H1 (cell line): ENCODE results near the gene SYNJ1. TPM values are rescaled to one million over a fixed set of nuclear protein-coding genes. Genes with fewer than 3 reads are reported as not detected.

ENCODE experiments used
- CTCF ChIA-PET: fragments of 300-600 bp; sonication (Branson Sonifier 250); formaldehyde crosslinking; loops from one replicate; lab custom pipeline; 2021; ENCODE audit not compliant: partially characterized antibody; lab: Charles Lee
- POLR2A ChIA-PET: fragments of 300-600 bp; sonication (Branson Sonifier 250); formaldehyde crosslinking; loops from one replicate; lab custom pipeline; 2021; ENCODE audit warnings: inconsistent platforms; ENCODE audit not compliant: partially characterized antibody; lab: Charles Lee
- DNase-seq, 2 experiments: peaks; one replicate each; pipeline versions ENCODE4 v3.0.0 to v3.0.0-alpha.2; 2010 to 2022; ENCODE audit warnings: low spot score in 2 of 2, low read depth in 1 of 2, mixed read lengths in 1 of 2
- FAIRE-seq: peaks from 2 replicates; lab custom pipeline; 2011; peaks lifted over from hg19 to GRCh38; lab: Jason Lieb, UNC
- H2AFZ ChIP-seq: 2 replicates; pipeline ENCODE4 v1.8.1; 2012; ENCODE audit warnings: low read length, inconsistent platforms
- H2AK5ac ChIP-seq: 2 replicates; pipeline ENCODE4 v1.6.1; 2013; ENCODE audit warnings: low read depth, low read length
- H2BK120ac ChIP-seq: replicated peaks from 2 replicates; pipeline ENCODE3; 2013; ENCODE audit warnings: low read depth, low read length, inconsistent platforms
- H2BK12ac ChIP-seq: 2 replicates; pipeline ENCODE4 v1.6.1; 2013; ENCODE audit warnings: low read depth, low read length
- H2BK15ac ChIP-seq: 2 replicates; pipeline ENCODE4 v1.6.1; 2013; ENCODE audit warnings: low read length
- H2BK20ac ChIP-seq: 2 replicates; pipeline ENCODE4 v1.6.1; 2013; ENCODE audit warnings: low read length
- H2BK5ac ChIP-seq: 2 replicates; pipeline ENCODE4 v1.6.1; 2013; ENCODE audit warnings: low read depth, low read length
- H3K14ac ChIP-seq: 2 replicates; pipeline ENCODE4 v1.6.1; 2013; ENCODE audit warnings: inconsistent platforms; ENCODE audit not compliant: insufficient read length
- H3K18ac ChIP-seq: 2 replicates; pipeline ENCODE4 v1.6.1; 2013; ENCODE audit warnings: low read length; ENCODE audit errors: extremely low read depth
- H3K23ac ChIP-seq: 2 replicates; pipeline ENCODE4 v1.6.1; 2013; ENCODE audit warnings: inconsistent platforms; ENCODE audit not compliant: insufficient read length
- H3K23me2 ChIP-seq: 2 replicates; pipeline ENCODE4 v1.6.1; 2013; ENCODE audit warnings: low read depth, low read length
- H3K27ac ChIP-seq: 2 replicates; pipeline ENCODE4 v1.6.1; 2011; ENCODE audit warnings: low read depth, low read length, inconsistent platforms
- H3K27me3 ChIP-seq, 4 experiments: replicated peaks in 1 of 4; 1 replicate in 1 of 4; 2 replicates in 3 of 4; pipeline versions ENCODE4 v1.6.1 to v1.8.1; 2011 to 2013; ENCODE audit warnings: low read length in 3 of 4, mild to moderate bottlenecking in 3 of 4, inconsistent platforms in 2 of 4, mixed read lengths in 2 of 4, moderate library complexity in 1 of 4; ENCODE audit not compliant: control insufficient read depth in 3 of 4, insufficient read depth in 3 of 4; ENCODE audit errors: extremely low read depth in 1 of 4
- H3K36me3 ChIP-seq, 4 experiments: 2 replicates each; pipeline versions ENCODE4 v1.6.1 to v1.8.1; 2011 to 2013; ENCODE audit warnings: mild to moderate bottlenecking in 4 of 4, low read length in 3 of 4, moderate library complexity in 2 of 4, control low read depth in 1 of 4, inconsistent platforms in 1 of 4; ENCODE audit not compliant: insufficient read depth in 4 of 4, control insufficient read depth in 2 of 4
- H3K4ac ChIP-seq: replicated peaks from 2 replicates; pipeline ENCODE3; 2013; ENCODE audit warnings: low read length, low read depth, mixed read lengths, inconsistent platforms; ENCODE audit not compliant: insufficient read length
- H3K4me1 ChIP-seq, 4 experiments: replicated peaks in 1 of 4; 1 replicate in 1 of 4; 2 replicates in 3 of 4; pipeline versions ENCODE4 v1.6.1 to v1.8.1; 2011 to 2013; ENCODE audit warnings: low read length in 3 of 4, inconsistent platforms in 2 of 4, mixed read lengths in 1 of 4; ENCODE audit not compliant: insufficient read depth in 4 of 4, control insufficient read depth in 3 of 4
- H3K4me2 ChIP-seq, 2 experiments: 2 replicates each; pipeline versions ENCODE4 v1.6.1 to v1.8.1; 2011 to 2013; ENCODE audit warnings: low read depth in 2 of 2, low read length in 2 of 2, control low read depth in 1 of 2, inconsistent platforms in 1 of 2, mild to moderate bottlenecking in 1 of 2; ENCODE audit not compliant: insufficient read depth in 1 of 2
- H3K4me3 ChIP-seq, 4 experiments: fragments of 200-600, 300-600 bp in 1 of 4; sonication (generic), shearing (Covaris generic), sonication (Bioruptor Twin) in 1 of 4; 2 replicates each; pipeline versions ENCODE4 v1.5.1 to v1.8.1; 2011 to 2016; ENCODE audit warnings: low read length in 4 of 4, low read depth in 3 of 4, control low read depth in 2 of 4, inconsistent platforms in 2 of 4, mild to moderate bottlenecking in 2 of 4, mixed read lengths in 1 of 4, moderate library complexity in 1 of 4; ENCODE audit not compliant: insufficient read depth in 2 of 4; ENCODE audit errors: extremely low read depth in 1 of 4
- H3K56ac ChIP-seq: replicated peaks from 2 replicates; pipeline ENCODE3; 2013; ENCODE audit warnings: low read depth, mild to moderate bottlenecking, mixed read lengths, low read length, inconsistent platforms; ENCODE audit not compliant: insufficient read length
- H3K79me1 ChIP-seq: 2 replicates; pipeline ENCODE4 v1.6.1; 2013; ENCODE audit warnings: low read depth, low read length, control low read depth
- H3K79me2 ChIP-seq, 2 experiments: 2 replicates each; pipeline versions ENCODE4 v1.6.1 to v1.8.1; 2012 to 2013; ENCODE audit warnings: low read length in 2 of 2, mild to moderate bottlenecking in 2 of 2, inconsistent platforms in 1 of 2; ENCODE audit not compliant: insufficient read depth in 2 of 2, control insufficient read depth in 1 of 2
- H3K9ac ChIP-seq, 4 experiments: replicated peaks in 1 of 4; 1 replicate in 1 of 4; 2 replicates in 3 of 4; pipeline versions ENCODE4 v1.6.1 to v1.8.1; 2011 to 2013; ENCODE audit warnings: low read depth in 3 of 4, low read length in 3 of 4, control low read depth in 2 of 4, mild to moderate bottlenecking in 2 of 4, moderate library complexity in 2 of 4, inconsistent platforms in 1 of 4; ENCODE audit errors: extremely low read depth in 1 of 4
- H3K9me3 ChIP-seq, 2 experiments: 2 replicates each; pipeline versions ENCODE4 v1.6.1 to v1.8.1; 2012 to 2013; ENCODE audit warnings: mild to moderate bottlenecking in 2 of 2, moderate library complexity in 2 of 2, control low read depth in 1 of 2, inconsistent platforms in 1 of 2, low read depth in 1 of 2, low read length in 1 of 2, mixed read lengths in 1 of 2; ENCODE audit not compliant: insufficient read depth in 2 of 2
- H4K20me1 ChIP-seq, 2 experiments: replicated peaks in 1 of 2; 2 replicates each; pipeline versions ENCODE3 to v1.8.1; 2011 to 2013; ENCODE audit warnings: inconsistent platforms in 2 of 2, low read length in 2 of 2, mild to moderate bottlenecking in 1 of 2; ENCODE audit not compliant: insufficient read depth in 2 of 2, control insufficient read depth in 1 of 2
- H4K5ac ChIP-seq: 2 replicates; pipeline ENCODE4 v1.6.1; 2013; ENCODE audit warnings: low read length, low read depth, mixed read lengths, inconsistent platforms; ENCODE audit not compliant: insufficient read length
- H4K8ac ChIP-seq: 2 replicates; pipeline ENCODE4 v1.8.0; 2013; ENCODE audit warnings: mild to moderate bottlenecking, moderate library complexity, low read length, inconsistent platforms; ENCODE audit not compliant: insufficient read depth; ENCODE audit errors: extremely low read depth
- H4K91ac ChIP-seq: replicated peaks from 2 replicates; pipeline ENCODE3; 2013; ENCODE audit warnings: low read length, mixed read lengths, inconsistent platforms; ENCODE audit not compliant: insufficient read length
- WGBS, 2 experiments: shearing (Covaris generic) in 1 of 2; methylation state at CpG; one replicate each; pipeline versions ENCODE4 v1.1.6 to v1.1.7; 2013 to 2015; ENCODE audit warnings: low lambda C conversion rate in 2 of 2, mixed read lengths in 2 of 2, inconsistent platforms in 1 of 2, low coverage in 1 of 2, missing lambda C conversion rate in 1 of 2; ENCODE audit not compliant: insufficient replicate concordance in 2 of 2, insufficient coverage in 1 of 2, insufficient read length in 1 of 2; ENCODE audit errors: extremely low coverage in 1 of 2, missing lambda C conversion rate in 1 of 2; 5-methylcytosine and 5-hydroxymethylcytosine counted together
- polyA plus RNA-seq, 7 experiments: library from polyadenylated mRNA; depleted of rRNA in 3 of 7; stranded (reverse) in 5 of 7; unstranded in 2 of 7; fragments of >200 nt in 5 of 7; fragments of 200-250 nt in 2 of 7; gene quantifications; 1 replicate in 5 of 7; 2 replicates in 1 of 7; 4 replicates in 1 of 7; pipeline versions ENCODE4 v1.2.1 to v1.2.3, GENCODE V29; 2011 to 2013; ENCODE audit warnings: missing spikeins in 2 of 7, mixed read lengths in 2 of 7
- total RNA-seq: library from RNA; stranded (reverse); fragmentation: NEBNext Ultra II Directional; extraction: Animal tissue kit (Norgen Biotek cat#: 25700); gene quantifications from 2 replicates; pipeline ENCODE4 v1.2.1, GENCODE V29; 2021

Gene SYNJ1
- total and polyA plus RNA-seq, 2 of the 8 experiments (the other 6 are each of a cell fraction or from before 2014, with no cell fraction given) = 1.3 to 4.3 TPM

GRCh38 chr21:32728848-32729247, 1.0 kb upstream of the SYNJ1 start:
- Histone ChIP-seq H3K18ac (no peak overlapping the region), H4K20me1 (peaks cover 0 to 2% of the 10 kb centered on the region in 2 experiments), H3K9ac (no peak overlapping the region), H3K14ac (no peak overlapping the region), H3K9me3 (no peaks in the 10 kb centered on the region), H3K79me1 (no peaks in the 10 kb centered on the region), H3K23me2 (peaks cover 10% of the 10 kb centered on the region), H3K79me2 (no peaks in the 10 kb centered on the region), H4K91ac (no peak overlapping the region), H4K5ac (no peak overlapping the region), H2BK120ac (no peak overlapping the region), H3K36me3 (peaks cover 0 to 8% (median 2%) of the 10 kb centered on the region in 4 experiments; a peak in 2 of 8 replicates), H3K4me3 (peak overlapping the region; percentile 74 to 92 (median 84); a peak in 7 of 8 replicates), H2BK15ac (no peak overlapping the region), H2AFZ (peak overlapping the region; percentile 54; the same call in 1 of the 2 replicates), H2BK5ac (no peak overlapping the region), H3K27ac (no peak overlapping the region), H4K8ac (no peak overlapping the region), H3K4ac (no peak overlapping the region), H3K56ac (no peak overlapping the region), H3K23ac (no peak overlapping the region), H2AK5ac (no peak overlapping the region), H2BK12ac (no peak overlapping the region), H3K27me3 (no peaks in the 10 kb centered on the region), H2BK20ac (no peak overlapping the region), H3K4me1 (peaks cover 0 to 4% (median 1%) of the 10 kb centered on the region in 4 experiments; a peak in 3 of 7 replicates), H3K4me2 (peak overlapping the region; percentile 83 to 93)
- FAIRE-seq = no peak
- POLR2A ChIA-PET = interaction anchor here (0.7 to 2.6 kb wide), 5 partner anchors 9 to 45 kb away, joined by 3 to 14 read pairs (median 6); partner anchors contain the start of gene PAXBP1
- CTCF ChIA-PET = interaction anchor here (0.9 to 1.6 kb wide), 5 partner anchors 27 to 128 kb away, joined by 3 read pairs; partner anchors contain the start of gene CFAP298
- 68% methylated on average over 3 of the region's 3 CpGs; no CpG with 5 or more reads in 1 of the 2 experiments for WGBS, 2 experiments
- DNase-seq = no peak
